BJ (cell line): Measurements from ENCODE around the gene ENOX1. TPM values are rescaled to one million over a fixed set of nuclear protein-coding genes. Genes with fewer than 3 reads are reported as not detected.

ENCODE experiments used
- CTCF ChIA-PET: fragments of 350-600 bp; formaldehyde crosslinking; extraction: SDS; loops from one replicate; lab custom pipeline; 2021; ENCODE audit warnings: antibody characterized with exemption, inconsistent platforms; lab: Yijun Ruan, JAX
- POLR2A ChIA-PET: fragments of 300-600 bp; sonication (Branson Sonifier 250); formaldehyde crosslinking; extraction: SDS; loops from one replicate; lab custom pipeline; 2021; ENCODE audit warnings: antibody characterized with exemption; lab: Charles Lee
- DNase-seq: peaks from one replicate; pipeline ENCODE4 v3.0.0-alpha.2; 2011; ENCODE audit warnings: low read depth
- H3K27me3 ChIP-seq: 2 replicates; pipeline ENCODE4 v1.6.0; 2011; ENCODE audit warnings: low read length; ENCODE audit not compliant: control insufficient read depth, insufficient read depth
- H3K36me3 ChIP-seq: 2 replicates; pipeline ENCODE4 v1.5.1; 2011; ENCODE audit warnings: low read length; ENCODE audit not compliant: control insufficient read depth, insufficient read depth
- H3K4me3 ChIP-seq: 2 replicates; pipeline ENCODE4 v1.5.1; 2011; ENCODE audit warnings: low read depth, mild to moderate bottlenecking, control low read depth, low read length
- polyA plus RNA-seq: library from polyadenylated mRNA; depleted of rRNA; stranded (reverse); fragments of >200 nt; gene quantifications from 2 replicates; pipeline ENCODE4 v1.2.3, GENCODE V29; 2011
- TF ChIP-seq, protein P1 (sequence below): IDR thresholded peaks from 2 replicates; pipeline ENCODE4 v1.5.1; 2011; ENCODE audit warnings: low read depth, mild to moderate bottlenecking, control low read depth, inconsistent platforms, low read length, moderate library complexity; ENCODE audit not compliant: insufficient read depth

ENOX1 gene
- polyA plus RNA-seq, 1 experiment: 2.1 TPM

DNA sequence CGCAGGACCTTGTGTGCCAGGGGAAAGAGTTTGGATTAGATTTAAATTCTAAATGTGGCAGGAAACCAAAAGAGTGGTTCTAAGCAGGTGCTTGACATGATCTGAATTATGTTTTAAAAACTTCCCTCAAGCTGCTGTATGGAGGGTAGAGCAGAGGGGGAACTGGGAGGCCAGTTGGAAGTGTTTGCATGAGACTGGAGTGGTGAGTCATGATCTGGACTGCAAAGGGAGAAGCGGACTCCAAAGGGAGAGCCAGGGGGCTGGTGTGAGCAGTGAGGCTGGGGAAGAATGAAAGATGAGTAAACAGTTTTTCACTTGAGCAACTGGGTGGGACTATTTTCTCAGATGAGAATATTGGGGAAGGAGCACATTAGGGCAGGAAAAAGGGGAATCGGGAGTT, 557.3 kb downstream of the ENOX1 start:
- no peaks in the 10 kb centered on the region for H3K36me3 ChIP-seq
- DNase-seq: peak; percentile 17
- no peaks in the 10 kb centered on the region for H3K27me3 ChIP-seq
- TF ChIP-seq, protein P1, sequence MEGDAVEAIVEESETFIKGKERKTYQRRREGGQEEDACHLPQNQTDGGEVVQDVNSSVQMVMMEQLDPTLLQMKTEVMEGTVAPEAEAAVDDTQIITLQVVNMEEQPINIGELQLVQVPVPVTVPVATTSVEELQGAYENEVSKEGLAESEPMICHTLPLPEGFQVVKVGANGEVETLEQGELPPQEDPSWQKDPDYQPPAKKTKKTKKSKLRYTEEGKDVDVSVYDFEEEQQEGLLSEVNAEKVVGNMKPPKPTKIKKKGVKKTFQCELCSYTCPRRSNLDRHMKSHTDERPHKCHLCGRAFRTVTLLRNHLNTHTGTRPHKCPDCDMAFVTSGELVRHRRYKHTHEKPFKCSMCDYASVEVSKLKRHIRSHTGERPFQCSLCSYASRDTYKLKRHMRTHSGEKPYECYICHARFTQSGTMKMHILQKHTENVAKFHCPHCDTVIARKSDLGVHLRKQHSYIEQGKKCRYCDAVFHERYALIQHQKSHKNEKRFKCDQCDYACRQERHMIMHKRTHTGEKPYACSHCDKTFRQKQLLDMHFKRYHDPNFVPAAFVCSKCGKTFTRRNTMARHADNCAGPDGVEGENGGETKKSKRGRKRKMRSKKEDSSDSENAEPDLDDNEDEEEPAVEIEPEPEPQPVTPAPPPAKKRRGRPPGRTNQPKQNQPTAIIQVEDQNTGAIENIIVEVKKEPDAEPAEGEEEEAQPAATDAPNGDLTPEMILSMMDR: no peak
- no peak overlapping the region for H3K4me3 ChIP-seq
- ChIA-PET POLR2A (no interaction called here), CTCF (no interaction called here)

DNA sequence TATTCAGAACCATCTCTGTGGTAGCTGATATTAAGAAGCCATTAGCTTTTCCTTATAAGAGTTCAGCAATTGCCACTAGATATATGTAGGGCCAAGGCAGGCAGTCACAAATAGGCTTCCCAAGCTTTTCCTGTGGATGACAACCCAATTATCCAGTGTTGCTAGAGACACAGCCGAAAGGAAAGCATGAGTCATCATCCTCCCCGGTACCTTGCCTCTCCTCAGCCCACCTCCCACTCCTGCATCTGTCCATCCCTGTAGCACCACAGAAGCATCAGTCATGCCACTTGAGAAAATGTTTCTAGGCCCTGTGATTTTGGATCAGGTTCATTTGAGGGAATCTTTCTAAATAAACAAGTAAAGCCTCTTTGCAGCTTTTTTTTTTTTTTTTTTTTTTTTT, 559.1 kb downstream of the ENOX1 start:
- no peaks in the 10 kb centered on the region for H3K27me3 ChIP-seq
- ChIA-PET CTCF (no interaction called here), POLR2A (no interaction called here)
- no peak for DNase-seq
- H3K4me3 ChIP-seq: no peak overlapping the region
- H3K36me3 ChIP-seq: no peaks in the 10 kb centered on the region
- TF ChIP-seq, protein P1: no peak

DNA sequence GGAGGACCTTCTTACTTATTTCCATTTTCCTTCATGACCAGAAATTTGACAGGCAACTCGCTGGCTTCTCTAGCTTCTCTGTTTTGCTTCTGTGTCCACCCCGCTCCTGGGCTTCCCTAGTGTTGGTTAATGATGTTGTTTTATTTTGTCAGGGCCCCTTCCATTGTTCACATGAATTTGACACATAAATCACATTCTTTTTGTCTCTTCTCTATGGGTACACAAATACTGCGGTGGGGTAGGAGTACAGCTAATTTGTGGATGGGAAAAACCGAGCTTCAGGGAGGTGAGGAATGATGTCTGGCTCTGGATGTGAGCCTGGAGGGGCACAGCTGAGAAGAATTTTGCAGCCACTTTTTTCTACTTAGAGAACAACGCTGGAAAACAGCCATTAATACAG, 563.6 kb downstream of the ENOX1 start:
- TF ChIP-seq, protein P1: no peak
- CTCF ChIA-PET: no interaction called here
- no peaks in the 10 kb centered on the region for H3K36me3 ChIP-seq
- no peaks in the 10 kb centered on the region for H3K27me3 ChIP-seq
- POLR2A ChIA-PET: no interaction called here
- DNase-seq: no peak
- no peak overlapping the region for H3K4me3 ChIP-seq

DNA sequence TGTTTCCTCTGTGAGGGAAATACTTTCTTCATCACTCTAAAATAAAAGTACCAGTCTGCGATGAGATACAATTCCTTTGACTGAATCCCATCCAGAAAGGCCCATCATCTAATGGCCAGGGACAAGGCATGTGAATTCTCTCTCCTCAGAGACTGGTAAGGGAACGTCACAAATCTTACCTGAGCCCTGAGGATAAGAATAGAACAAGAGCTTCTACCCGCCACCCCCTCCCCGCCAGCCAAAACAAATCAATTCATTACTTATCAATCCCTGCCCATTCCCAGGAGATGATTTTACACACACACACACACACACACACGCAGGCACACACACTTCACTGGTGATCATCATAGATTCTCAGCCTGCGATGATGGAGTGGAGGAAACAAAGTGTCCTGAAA, 564.7 kb downstream of the ENOX1 start:
- ChIA-PET CTCF (no interaction called here), POLR2A (no interaction called here)
- H3K36me3 ChIP-seq: no peaks in the 10 kb centered on the region
- H3K4me3 ChIP-seq: no peak overlapping the region
- TF ChIP-seq, protein P1: no peak
- no peak for DNase-seq
- H3K27me3 ChIP-seq: no peaks in the 10 kb centered on the region

DNA sequence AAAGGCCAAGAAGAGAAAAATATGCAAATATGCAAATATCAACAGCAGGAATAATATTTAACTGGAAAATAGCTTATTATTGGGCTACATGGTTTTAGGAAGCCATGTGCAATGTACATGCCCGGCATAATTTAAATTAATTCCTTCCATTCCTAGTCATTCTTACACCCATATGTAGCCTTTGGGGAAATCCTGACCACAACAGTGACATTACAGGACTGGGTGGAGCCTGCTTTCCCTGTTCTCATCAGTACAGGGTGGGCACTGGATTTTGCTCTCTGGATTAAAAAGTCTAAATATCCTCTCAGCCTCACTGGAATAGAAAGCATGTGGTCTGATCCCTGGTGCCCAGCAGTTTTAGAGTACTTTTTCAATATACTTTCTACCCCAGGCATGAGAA, 565.2 kb downstream of the ENOX1 start:
- CTCF ChIA-PET: no interaction called here
- POLR2A ChIA-PET: no interaction called here
- Histone ChIP-seq H3K36me3 (no peaks in the 10 kb centered on the region), H3K4me3 (no peak overlapping the region), H3K27me3 (no peaks in the 10 kb centered on the region)
- TF ChIP-seq, protein P1: no peak
- no peak for DNase-seq
